Duodenal mucosa (tissue), 2 donors: ENCODE data around the gene PDK2.

Experiments
- H3K27ac ChIP-seq: one replicate; pipeline ENCODE4 v1.7.0; 2013; ENCODE audit warnings: low read depth, low read length
- H3K27me3 ChIP-seq, 2 donors: one replicate each; pipeline ENCODE4 v1.7.0; 2013; ENCODE audit warnings: low read length in 2 of 2, control low read depth in 1 of 2; ENCODE audit not compliant: insufficient read depth in 2 of 2, control insufficient read depth in 1 of 2
- H3K36me3 ChIP-seq, 2 donors: one replicate each; pipeline ENCODE4 v1.7.0; 2013; ENCODE audit warnings: low read length in 2 of 2, control low read depth in 1 of 2; ENCODE audit not compliant: insufficient read depth in 2 of 2, control insufficient read depth in 1 of 2
- H3K4me1 ChIP-seq, 2 donors: one replicate each; pipeline ENCODE4 v1.7.0; 2013; ENCODE audit warnings: low read length in 2 of 2, control low read depth in 1 of 2; ENCODE audit not compliant: insufficient read depth in 2 of 2, control insufficient read depth in 1 of 2
- H3K4me3 ChIP-seq, 2 donors: one replicate each; pipeline ENCODE4 v1.7.0; 2013; ENCODE audit warnings: low read length in 2 of 2, low read depth in 1 of 2
- H3K9ac ChIP-seq, 2 donors: one replicate each; pipeline ENCODE4 v1.7.0; 2013; ENCODE audit warnings: low read length in 2 of 2, low read depth in 1 of 2
- H3K9me3 ChIP-seq, 2 donors: one replicate each; pipeline ENCODE4 v1.7.0; 2013; ENCODE audit warnings: low read length in 2 of 2, control low read depth in 1 of 2; ENCODE audit not compliant: control insufficient read depth in 1 of 2

PDK2 gene

DNA sequence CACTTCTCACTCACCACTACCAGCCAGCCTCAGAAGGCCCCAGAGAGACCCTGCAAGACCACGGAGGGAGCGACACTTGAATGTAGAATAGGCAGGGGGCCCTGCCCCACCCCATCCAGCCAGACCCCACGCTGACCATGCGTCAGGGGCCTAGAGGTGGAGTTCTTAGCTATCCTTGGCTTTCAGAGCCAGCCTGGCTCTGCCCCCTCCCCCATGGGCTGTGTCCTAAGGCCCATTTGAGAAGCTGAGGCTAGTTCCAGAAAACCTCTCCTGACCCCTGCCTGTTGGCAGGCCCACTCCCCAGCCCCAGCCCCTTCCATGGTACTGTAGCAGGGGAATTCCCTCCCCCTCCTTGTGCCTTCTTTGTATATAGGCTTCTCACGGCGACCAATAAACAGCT, 5.1 kb upstream of the PDK2 start:
- peaks cover 3 to 20% of the 10 kb centered on the region in 2 donors for H3K36me3 ChIP-seq
- H3K9ac ChIP-seq: no peak overlapping the region
- no peaks in the 10 kb centered on the region for H3K27me3 ChIP-seq
- H3K27ac ChIP-seq: no peak overlapping the region
- H3K4me1 ChIP-seq: peaks cover 4 to 6% of the 10 kb centered on the region in 2 donors
- no peaks in the 10 kb centered on the region for H3K9me3 ChIP-seq
- H3K4me3 ChIP-seq: no peak overlapping the region

DNA sequence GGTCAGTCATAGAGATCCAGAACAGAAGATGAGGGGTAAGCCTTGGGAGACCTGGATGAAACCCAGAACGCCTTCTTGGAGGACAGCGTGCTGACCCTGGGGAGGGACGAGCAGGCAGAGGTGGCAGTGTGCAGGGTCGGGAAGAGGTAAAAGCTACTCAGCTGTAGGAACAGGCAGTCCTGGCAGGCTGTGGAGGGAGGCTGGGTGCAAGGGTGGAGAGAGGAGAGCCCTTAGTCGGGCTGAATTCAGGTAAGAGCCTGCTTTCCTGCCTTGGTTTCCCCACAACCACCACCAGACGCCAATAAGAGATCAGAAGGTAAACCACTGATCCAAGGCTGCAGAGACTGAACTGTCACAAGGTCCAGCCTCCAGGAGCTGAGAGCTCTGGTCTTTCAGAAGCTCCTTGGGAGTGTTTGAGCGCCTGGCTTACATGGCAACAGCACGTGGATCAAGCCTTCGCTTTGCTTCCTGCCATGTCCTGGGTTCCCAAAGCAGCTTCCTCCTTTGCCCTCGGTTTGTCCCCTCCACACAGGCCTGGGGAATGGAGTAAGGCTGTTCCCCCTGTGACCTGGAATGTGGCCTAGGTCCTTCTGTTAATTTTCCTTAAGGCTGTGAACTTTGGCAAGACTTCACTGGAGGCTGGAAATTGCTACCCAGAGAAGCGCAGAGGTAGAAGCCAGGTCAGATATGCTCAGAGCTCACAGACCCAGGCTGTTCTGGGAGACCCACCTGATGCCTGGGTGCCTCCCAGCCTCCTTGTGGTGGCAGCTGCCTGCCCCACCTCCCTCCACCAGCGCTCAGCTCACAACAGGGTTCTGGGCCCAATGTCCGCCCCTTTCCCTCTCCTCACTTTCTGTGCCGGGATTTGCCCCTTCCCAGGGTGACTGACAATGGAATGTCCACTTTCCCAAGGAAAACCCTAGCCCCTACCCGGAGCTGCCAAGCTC, 3.9 kb upstream of the PDK2 start:
- H3K9ac ChIP-seq: no peak overlapping the region
- H3K27ac ChIP-seq: no peak overlapping the region
- peaks cover 3 to 20% of the 10 kb centered on the region in 2 donors for H3K36me3 ChIP-seq
- peaks cover 11 to 14% of the 10 kb centered on the region in 2 donors for H3K4me1 ChIP-seq
- H3K9me3 ChIP-seq: no peaks in the 10 kb centered on the region
- no peaks in the 10 kb centered on the region for H3K27me3 ChIP-seq
- H3K4me3 ChIP-seq: no peak overlapping the region

DNA sequence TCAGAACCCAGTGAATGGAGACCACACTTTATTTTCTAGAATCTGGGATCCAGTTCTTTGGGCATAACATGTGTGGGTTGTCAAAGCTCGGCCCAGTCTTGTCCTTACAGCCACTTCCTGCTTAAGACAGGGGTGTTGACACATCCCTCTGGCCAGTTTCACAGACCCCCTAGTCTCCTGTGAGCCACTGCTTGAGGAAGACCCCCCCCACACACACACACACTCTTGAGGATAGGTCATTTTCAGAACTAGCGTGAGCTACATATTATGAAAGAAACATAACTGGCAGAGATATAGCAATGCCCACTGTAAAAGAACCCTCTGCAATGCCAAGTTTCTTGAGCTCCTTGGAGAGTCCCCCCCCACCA, 3.2 kb upstream of the PDK2 start:
- no peak overlapping the region for H3K27ac ChIP-seq
- no peaks in the 10 kb centered on the region for H3K27me3 ChIP-seq

DNA sequence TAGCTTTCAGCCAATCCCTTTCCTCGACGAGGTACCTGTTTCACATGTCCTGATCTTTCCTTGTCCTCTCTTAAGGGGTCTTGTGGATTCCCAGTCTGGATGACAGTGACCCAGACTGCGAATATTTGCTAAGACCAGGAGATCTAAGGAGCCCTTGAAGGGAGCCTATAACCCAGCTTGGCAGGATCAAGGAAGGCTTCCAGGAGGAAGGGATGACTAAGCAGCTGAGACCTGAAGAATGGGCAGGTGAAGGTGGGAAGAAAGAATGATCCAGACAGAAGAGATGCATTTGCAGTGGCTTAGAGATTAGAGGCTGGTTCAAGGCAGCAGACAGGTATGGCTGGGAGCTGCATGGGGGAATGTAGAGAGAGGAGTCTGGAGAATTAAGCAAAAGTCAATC, 1.9 kb upstream of the PDK2 start:
- Histone ChIP-seq H3K4me1 (peaks cover 30 to 33% of the 10 kb centered on the region in 2 donors), H3K9me3 (no peaks in the 10 kb centered on the region), H3K27ac (no peak overlapping the region), H3K36me3 (peaks cover 9 to 26% of the 10 kb centered on the region in 2 donors), H3K4me3 (no peak overlapping the region), H3K27me3 (no peaks in the 10 kb centered on the region), H3K9ac (no peak overlapping the region)

More for the DNA sequence above, 3.2 kb upstream of the PDK2 start:
- Histone ChIP-seq H3K4me1 (peaks cover 17 to 20% of the 10 kb centered on the region in 2 donors), H3K9me3 (no peaks in the 10 kb centered on the region), H3K9ac (no peak overlapping the region), H3K36me3 (peaks cover 3 to 20% of the 10 kb centered on the region in 2 donors), H3K4me3 (no peak overlapping the region)

DNA sequence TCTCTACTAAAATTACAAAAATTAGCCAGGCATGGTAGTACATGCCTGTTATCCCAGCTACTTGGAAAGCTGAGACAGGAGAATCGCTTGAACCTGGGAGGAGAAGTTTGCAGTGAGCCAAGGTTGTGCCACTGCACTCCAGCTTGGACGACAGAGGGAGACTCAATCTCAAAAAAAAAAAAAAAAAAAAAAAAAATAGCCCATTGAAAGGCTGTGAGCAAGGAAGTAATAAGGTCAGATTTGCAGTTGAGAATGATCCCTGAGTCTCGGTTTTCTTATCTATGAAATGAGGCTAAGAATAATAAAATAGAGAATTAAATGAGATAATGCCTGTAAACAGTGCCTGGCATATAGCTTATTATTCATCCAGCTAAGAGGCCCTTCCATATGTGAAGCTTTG, 1.3 kb upstream of the PDK2 start:
- Histone ChIP-seq H3K9ac (no peak overlapping the region), H3K9me3 (no peaks in the 10 kb centered on the region), H3K27ac (no peak overlapping the region), H3K4me1 (peaks cover 36 to 39% of the 10 kb centered on the region in 2 donors), H3K27me3 (no peaks in the 10 kb centered on the region), H3K36me3 (peaks cover 14 to 27% of the 10 kb centered on the region in 2 donors), H3K4me3 (no peak overlapping the region)

DNA sequence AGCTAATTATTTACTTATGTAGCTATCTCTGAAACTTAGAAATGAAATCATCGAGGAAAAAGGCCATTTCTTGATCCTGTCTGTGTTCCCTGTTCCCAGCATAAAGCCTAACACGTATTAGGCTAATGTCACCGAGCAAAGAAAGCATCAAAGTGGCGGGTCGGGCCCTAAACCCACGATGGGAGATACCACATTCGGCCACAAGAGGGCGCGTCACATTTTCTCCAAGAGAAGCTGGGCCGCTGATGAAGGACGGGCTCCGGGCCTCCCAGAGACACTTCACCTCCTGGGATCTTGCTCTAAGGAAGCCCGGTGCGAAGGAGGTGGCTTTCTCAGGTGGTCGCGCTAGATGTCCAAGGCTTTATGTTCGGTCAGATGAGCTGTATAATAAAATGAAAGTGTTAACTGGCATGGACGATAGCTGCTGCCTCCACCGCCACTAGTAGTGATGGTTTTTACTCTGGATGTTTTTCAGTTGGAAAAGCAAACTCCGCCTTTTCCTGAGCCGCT, 853 bp upstream of the PDK2 start:
- Histone ChIP-seq H3K27me3 (no peaks in the 10 kb centered on the region), H3K4me3 (peak overlapping the region; percentile 95 to 96), H3K27ac (no peak overlapping the region), H3K36me3 (peaks cover 16 to 27% of the 10 kb centered on the region in 2 donors), H3K9me3 (no peaks in the 10 kb centered on the region), H3K4me1 (peaks cover 40 to 43% of the 10 kb centered on the region in 2 donors), H3K9ac (peak overlapping the region; percentile 48 to 53)

DNA sequence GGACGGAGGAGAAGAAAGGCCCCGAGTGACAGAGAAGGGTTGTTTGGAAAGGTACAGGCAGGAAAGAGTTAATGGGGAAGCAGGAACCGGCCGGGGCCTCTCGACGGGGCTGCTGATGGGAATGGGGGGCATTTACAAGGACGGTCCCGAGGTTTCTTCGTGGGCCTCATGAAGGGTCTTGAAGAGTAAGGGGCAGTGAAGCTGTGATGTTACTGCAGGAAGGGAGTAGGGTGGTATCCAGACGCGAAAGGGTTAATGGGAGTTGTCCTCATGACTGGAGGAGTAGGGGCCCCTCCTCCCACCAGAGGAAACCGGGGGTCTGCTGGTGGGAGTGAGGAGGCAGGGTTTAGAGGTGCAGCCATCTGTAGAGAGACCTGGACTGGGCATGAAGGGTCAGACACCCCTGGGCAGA, 481 bp downstream of the PDK2 start:
- peak overlapping the region; percentile 95 to 96 for H3K4me3 ChIP-seq

DNA sequence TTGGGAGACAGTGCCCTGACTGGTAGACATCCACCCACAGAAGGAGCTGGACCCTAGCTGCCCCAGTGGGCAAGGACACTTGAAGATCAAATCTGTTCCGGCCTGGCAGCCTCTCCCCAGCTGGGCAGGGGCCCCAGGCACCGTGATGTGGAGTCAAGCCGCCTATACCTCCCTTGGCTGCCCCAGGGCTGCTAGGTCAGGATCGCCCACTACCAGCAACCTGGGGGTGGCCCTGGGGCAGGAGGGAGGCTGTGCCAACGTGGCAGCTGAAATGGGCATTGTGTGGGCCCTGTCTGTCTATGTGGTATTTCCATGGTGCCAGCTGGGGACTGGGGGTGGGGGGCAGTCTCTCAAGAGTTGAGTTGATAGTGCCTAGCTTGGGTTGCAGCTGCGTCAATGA, 941 bp downstream of the PDK2 start:
- Histone ChIP-seq H3K9me3 (no peaks in the 10 kb centered on the region), H3K27me3 (no peaks in the 10 kb centered on the region), H3K27ac (peak overlapping the region; percentile 76), H3K9ac (peak overlapping the region; percentile 91 to 98), H3K36me3 (peaks cover 14 to 27% of the 10 kb centered on the region in 2 donors), H3K4me1 (peaks cover 55 to 57% of the 10 kb centered on the region in 2 donors), H3K4me3 (peak overlapping the region; percentile 95 to 96)

More for the DNA sequence above, 481 bp downstream of the PDK2 start:
- H3K4me1 ChIP-seq: peaks cover 50 to 54% of the 10 kb centered on the region in 2 donors
- no peaks in the 10 kb centered on the region for H3K9me3 ChIP-seq
- peak overlapping the region; percentile 91 to 98 for H3K9ac ChIP-seq
- H3K27me3 ChIP-seq: no peaks in the 10 kb centered on the region
- peak overlapping the region; percentile 76 for H3K27ac ChIP-seq
- H3K36me3 ChIP-seq: peaks cover 14 to 27% of the 10 kb centered on the region in 2 donors

DNA sequence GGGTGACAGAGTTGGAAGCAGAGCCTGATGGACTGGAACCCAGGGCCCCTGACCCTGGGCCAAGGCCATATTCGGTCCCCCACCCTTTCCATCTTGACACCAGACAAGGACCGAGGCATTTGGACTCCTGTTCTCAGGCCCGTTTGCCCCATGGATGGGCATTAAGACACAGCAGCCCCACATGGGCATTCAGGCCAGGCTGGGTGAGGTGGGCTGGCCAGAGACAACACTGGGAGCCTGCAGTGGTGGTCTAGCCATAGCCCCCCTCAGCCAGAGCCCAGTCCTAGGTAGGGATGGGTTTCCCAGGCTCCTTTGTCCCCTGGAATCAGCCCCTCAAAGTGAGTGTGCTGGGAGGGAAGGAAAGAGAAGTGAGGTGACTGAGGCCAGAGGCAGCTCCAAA, 1.6 kb downstream of the PDK2 start:
- Histone ChIP-seq H3K4me1 (peaks cover 60 to 64% of the 10 kb centered on the region in 2 donors), H3K27ac (no peak overlapping the region), H3K4me3 (peak overlapping the region in 1 of 2 donors; percentile 96), H3K9me3 (no peaks in the 10 kb centered on the region), H3K36me3 (peaks cover 14 to 27% of the 10 kb centered on the region in 2 donors), H3K9ac (peak overlapping the region in 1 of 2 donors; percentile 91), H3K27me3 (no peaks in the 10 kb centered on the region)

DNA sequence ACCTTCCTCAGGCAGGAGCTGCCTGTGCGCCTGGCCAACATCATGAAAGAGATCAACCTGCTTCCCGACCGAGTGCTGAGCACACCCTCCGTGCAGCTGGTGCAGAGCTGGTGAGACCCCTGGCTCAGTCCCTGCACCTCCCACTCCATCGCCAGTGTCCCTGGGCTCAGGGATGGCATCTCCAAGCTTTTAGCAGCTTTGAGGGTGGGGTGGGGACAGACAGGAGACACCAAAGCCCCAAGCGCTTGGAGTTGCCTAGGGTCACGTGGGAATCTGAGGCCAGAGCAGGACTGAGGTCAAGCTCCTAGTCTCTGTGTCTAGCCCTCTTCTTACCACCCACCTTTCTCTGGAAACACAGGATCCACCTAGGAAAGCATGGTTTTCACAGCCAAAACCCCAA, 2.3 kb downstream of the PDK2 start:
- no peak overlapping the region for H3K27ac ChIP-seq
- peak overlapping the region; percentile 3 to 49 for H3K9ac ChIP-seq
- no peak overlapping the region for H3K4me3 ChIP-seq

More for the DNA sequence above, 2.3 kb downstream of the PDK2 start:
- H3K9me3 ChIP-seq: no peaks in the 10 kb centered on the region
- H3K36me3 ChIP-seq: peaks cover 14 to 27% of the 10 kb centered on the region in 2 donors
- no peaks in the 10 kb centered on the region for H3K27me3 ChIP-seq
- H3K4me1 ChIP-seq: peaks cover 65 to 69% of the 10 kb centered on the region in 2 donors
